ENCODE measurements around the gene TRIM50. TPM values are rescaled to one million over a fixed set of nuclear protein-coding genes. Genes with fewer than 3 reads are reported as not detected.

TRIM50 gene
- polyA plus RNA-seq, 1 donor (not counting 4 experiments of a cell fraction or from before 2014, with no cell fraction given), result not detected

DNA sequence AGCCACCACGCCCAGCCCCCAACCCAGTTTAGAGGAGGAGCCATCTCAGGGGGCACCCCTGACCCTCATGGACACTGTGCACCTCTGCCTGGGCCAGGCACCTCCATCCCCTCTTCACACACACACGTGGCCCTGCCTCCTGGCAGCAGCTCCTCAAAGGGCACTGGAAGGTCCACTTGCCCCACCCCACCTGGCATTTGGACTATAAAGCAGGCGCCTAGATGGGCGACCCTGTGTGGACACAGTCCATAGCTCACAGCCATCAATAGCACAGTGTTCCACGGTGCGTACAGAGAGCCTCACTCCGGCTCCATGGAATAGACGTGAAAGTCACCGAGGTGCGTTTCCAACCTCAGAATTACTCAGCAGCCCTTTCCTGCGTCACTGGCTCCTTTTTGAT is 41.1 kb upstream of the TRIM50 start:
- Histone ChIP-seq H3K4me1 (ENCODE audit: control insufficient read depth, extremely low read depth, insufficient read depth, low read length) (no peaks in the 10 kb centered on the region), H3K9me1 (ENCODE audit: control insufficient read depth, extremely low read depth, insufficient read depth, low read length) (no peaks in the 10 kb centered on the region), H3K9me3 (ENCODE audit: control insufficient read depth, low read depth, low read length) (no peaks in the 10 kb centered on the region), H3K79me2 (ENCODE audit: control insufficient read depth, insufficient read depth, low read length) (no peaks in the 10 kb centered on the region), H3K27me3 (ENCODE audit: control insufficient read depth, extremely low read depth, insufficient read depth, low read length) (peaks cover 7% of the 10 kb centered on the region), H3K27ac (ENCODE audit: control insufficient read depth, insufficient read depth, low read length) (no peak overlapping the region), H3K4me3 (ENCODE audit: control insufficient read depth in 2 of 3, extremely low read depth in 1 of 3, insufficient read depth in 2 of 3, low read depth in 1 of 3, low read length in 3 of 3) (no peak overlapping the region), H3K4me2 (ENCODE audit: control insufficient read depth, extremely low read depth, insufficient read depth, low read depth, low read length) (no peak overlapping the region), H3K9ac (ENCODE audit: control insufficient read depth, extremely low read depth, insufficient read depth, low read length) (no peak overlapping the region), H4K20me1 (ENCODE audit: control insufficient read depth, extremely low read depth, insufficient read depth, low read length) (no peaks in the 10 kb centered on the region), H3K36me3 (ENCODE audit: control insufficient read depth in 2 of 2, extremely low read depth in 1 of 2, insufficient read depth in 2 of 2, low read length in 2 of 2) (no peaks in the 10 kb centered on the region), H2AFZ (ENCODE audit: control insufficient read depth, low read length) (no peak overlapping the region)
- DNase-seq (ENCODE audit: low read depth, low spot score), result no peak
- no peak for TF ChIP-seq EZH2 (IDR thresholded peaks at IDR 0.05; ENCODE audit: low read length)
- TF ChIP-seq, protein P1, sequence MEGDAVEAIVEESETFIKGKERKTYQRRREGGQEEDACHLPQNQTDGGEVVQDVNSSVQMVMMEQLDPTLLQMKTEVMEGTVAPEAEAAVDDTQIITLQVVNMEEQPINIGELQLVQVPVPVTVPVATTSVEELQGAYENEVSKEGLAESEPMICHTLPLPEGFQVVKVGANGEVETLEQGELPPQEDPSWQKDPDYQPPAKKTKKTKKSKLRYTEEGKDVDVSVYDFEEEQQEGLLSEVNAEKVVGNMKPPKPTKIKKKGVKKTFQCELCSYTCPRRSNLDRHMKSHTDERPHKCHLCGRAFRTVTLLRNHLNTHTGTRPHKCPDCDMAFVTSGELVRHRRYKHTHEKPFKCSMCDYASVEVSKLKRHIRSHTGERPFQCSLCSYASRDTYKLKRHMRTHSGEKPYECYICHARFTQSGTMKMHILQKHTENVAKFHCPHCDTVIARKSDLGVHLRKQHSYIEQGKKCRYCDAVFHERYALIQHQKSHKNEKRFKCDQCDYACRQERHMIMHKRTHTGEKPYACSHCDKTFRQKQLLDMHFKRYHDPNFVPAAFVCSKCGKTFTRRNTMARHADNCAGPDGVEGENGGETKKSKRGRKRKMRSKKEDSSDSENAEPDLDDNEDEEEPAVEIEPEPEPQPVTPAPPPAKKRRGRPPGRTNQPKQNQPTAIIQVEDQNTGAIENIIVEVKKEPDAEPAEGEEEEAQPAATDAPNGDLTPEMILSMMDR (optimal IDR thresholded peaks at IDR 0.05 in 1 of 3, IDR thresholded peaks at IDR 0.05 in 1 of 3, conservative IDR thresholded peaks at IDR 0.05 in 1 of 3; ENCODE audit: extremely low read depth in 1 of 3, insufficient read depth in 2 of 3, low read length in 3 of 3), result no peak
- no peak for FAIRE-seq
- dilution Hi-C loops (cut with MboI; ENCODE audit: extremely low pct_ligation_motif_present, low sequenced_read_pairs), result no loop called here

DNA sequence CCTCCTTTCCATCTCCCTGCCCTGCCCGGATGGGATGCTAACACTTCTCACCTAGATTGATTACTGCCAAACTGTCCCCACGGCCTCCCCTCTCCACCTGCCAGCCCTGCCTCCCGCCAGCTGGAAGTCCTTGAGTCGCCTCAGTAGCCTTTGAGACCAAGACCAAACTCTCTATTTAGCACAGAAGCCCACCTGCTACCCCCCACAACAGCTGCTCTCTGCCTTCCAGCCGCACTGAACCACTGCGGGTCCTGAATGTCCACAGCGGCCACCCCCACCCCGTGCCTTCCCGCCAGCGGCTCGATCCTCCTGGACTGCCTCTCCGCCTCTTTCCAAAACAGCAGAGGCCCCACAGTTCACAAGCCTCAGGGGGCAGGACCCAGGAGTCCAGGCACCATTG is 39.1 kb upstream of the TRIM50 start:
- H3K9me1 ChIP-seq (ENCODE audit: control insufficient read depth, extremely low read depth, insufficient read depth, low read length), result no peaks in the 10 kb centered on the region
- no peak overlapping the region for H3K27ac ChIP-seq (ENCODE audit: control insufficient read depth, insufficient read depth, low read length)
- peaks cover 17% of the 10 kb centered on the region for H3K27me3 ChIP-seq (ENCODE audit: control insufficient read depth, extremely low read depth, insufficient read depth, low read length)
- no peak overlapping the region for H2AFZ ChIP-seq (ENCODE audit: control insufficient read depth, low read length)
- no peaks in the 10 kb centered on the region for H3K4me1 ChIP-seq (ENCODE audit: control insufficient read depth, extremely low read depth, insufficient read depth, low read length)
- FAIRE-seq (no peak), DNase-seq (ENCODE audit: low read depth, low spot score) (no peak)
- no peak overlapping the region for H3K9ac ChIP-seq (ENCODE audit: control insufficient read depth, extremely low read depth, insufficient read depth, low read length)
- H3K4me3 ChIP-seq (ENCODE audit: control insufficient read depth in 2 of 3, extremely low read depth in 1 of 3, insufficient read depth in 2 of 3, low read depth in 1 of 3, low read length in 3 of 3), result no peak overlapping the region
- H3K4me2 ChIP-seq (ENCODE audit: control insufficient read depth, extremely low read depth, insufficient read depth, low read depth, low read length), result no peak overlapping the region
- TF ChIP-seq, protein P1 (optimal IDR thresholded peaks at IDR 0.05 in 1 of 3, IDR thresholded peaks at IDR 0.05 in 1 of 3, conservative IDR thresholded peaks at IDR 0.05 in 1 of 3; ENCODE audit: extremely low read depth in 1 of 3, insufficient read depth in 2 of 3, low read length in 3 of 3), result no peak
- no peak for TF ChIP-seq EZH2 (IDR thresholded peaks at IDR 0.05; ENCODE audit: low read length)
- no peaks in the 10 kb centered on the region for H3K79me2 ChIP-seq (ENCODE audit: control insufficient read depth, insufficient read depth, low read length)
- H3K9me3 ChIP-seq (ENCODE audit: control insufficient read depth, low read depth, low read length), result no peaks in the 10 kb centered on the region
- H4K20me1 ChIP-seq (ENCODE audit: control insufficient read depth, extremely low read depth, insufficient read depth, low read length), result no peaks in the 10 kb centered on the region
- dilution Hi-C loops (cut with MboI; ENCODE audit: extremely low pct_ligation_motif_present, low sequenced_read_pairs), result no loop called here
- no peaks in the 10 kb centered on the region for H3K36me3 ChIP-seq (ENCODE audit: control insufficient read depth in 2 of 2, extremely low read depth in 1 of 2, insufficient read depth in 2 of 2, low read length in 2 of 2)

Measured in keratinocyte (primary cell).